PC-9 (cell line): ENCODE data around the gene FAM83C. TPM values are rescaled to one million over a fixed set of nuclear protein-coding genes. Genes with fewer than 3 reads are reported as not detected.

Experiments used
- BruUV-seq: library from RNA; stranded (reverse); fragments of 400-500 nt; replicated peaks from 2 replicates; lab custom pipeline; 2021; lab: Mats Ljungman, UMichigan
- CTCF ChIA-PET: fragments of 300-600 bp; sonication (Branson Sonifier 250); formaldehyde crosslinking; loops from one replicate; lab custom pipeline; 2022; ENCODE audit warnings: antibody characterized with exemption; lab: Charles Lee
- POLR2A ChIA-PET: fragments of 300-600 bp; sonication (Branson Sonifier 250); formaldehyde crosslinking; loops from one replicate; lab custom pipeline; 2022; ENCODE audit warnings: antibody characterized with exemption; ENCODE audit not compliant: unreplicated experiment; lab: Charles Lee
- DNase-seq, 2 experiments: peaks; one replicate each; pipeline versions ENCODE4 v3.0.0 to v3.0.0-alpha.2; 2015 to 2022; ENCODE audit warnings: mixed read lengths in 1 of 2
- H2AFZ ChIP-seq: fragments of 200-600 bp; sonication (generic); 2 replicates; pipeline ENCODE4 v1.8.1; 2017; ENCODE audit warnings: antibody characterized with exemption
- H3F3A ChIP-seq: fragments of 200-600 bp; sonication (generic); 2 replicates; pipeline ENCODE4 v1.8.1; 2017; ENCODE audit warnings: antibody characterized with exemption, mild to moderate bottlenecking, low read depth; ENCODE audit not compliant: insufficient read depth
- H3K27ac ChIP-seq: fragments of 200-600 bp; sonication (generic); 2 replicates; pipeline ENCODE4 v1.6.1; 2016; ENCODE audit warnings: mixed run types
- H3K27me3 ChIP-seq: fragments of 200-600 bp; sonication (generic); 2 replicates; pipeline ENCODE4 v1.6.1; 2016; ENCODE audit warnings: low read depth, mixed run types; ENCODE audit not compliant: insufficient read depth
- H3K36me3 ChIP-seq: fragments of 200-600 bp; sonication (generic); 2 replicates; pipeline ENCODE4 v1.6.1; 2016; ENCODE audit warnings: low read depth, mixed run types
- H3K4me1 ChIP-seq: fragments of 200-600 bp; sonication (generic); replicated peaks from 2 replicates; pipeline ENCODE4 v1.6.1; 2016; ENCODE audit warnings: mixed run types; ENCODE audit not compliant: insufficient read depth
- H3K4me2 ChIP-seq: fragments of 200-600 bp; sonication (generic); 2 replicates; pipeline ENCODE4 v1.6.1; 2017; ENCODE audit warnings: mixed run types
- H3K4me3 ChIP-seq: fragments of 200-600 bp; sonication (generic); 2 replicates; pipeline ENCODE4 v1.6.1; 2016; ENCODE audit warnings: mixed run types
- H3K79me2 ChIP-seq: fragments of 200-600 bp; sonication (generic); 2 replicates; pipeline ENCODE4 v1.6.1; 2017; ENCODE audit warnings: low read depth, mixed run types
- H3K9me2 ChIP-seq: fragments of 200-600 bp; sonication (generic); 2 replicates; pipeline ENCODE4 v1.8.1; 2017; ENCODE audit warnings: mild to moderate bottlenecking; ENCODE audit not compliant: insufficient read depth
- H3K9me3 ChIP-seq: fragments of 200-600 bp; sonication (generic); 2 replicates; pipeline ENCODE4 v1.8.1; 2016; ENCODE audit warnings: low read depth; ENCODE audit not compliant: insufficient read depth
- H4K20me1 ChIP-seq: fragments of 200-600 bp; sonication (generic); 2 replicates; pipeline ENCODE4 v1.8.1; 2017; ENCODE audit not compliant: insufficient read depth
- EZH2 ChIP-seq: fragments of 200-600 bp; sonication (generic); IDR thresholded peaks from 2 replicates; pipeline ENCODE4 v1.8.0; 2017; ENCODE audit warnings: antibody characterized with exemption, low read depth
- intact Hi-C: fragments of 100-400 bp; cut with micrococcal nuclease; formaldehyde crosslinking; loops from one replicate; pipeline ENCODE4 v1.10.0; 2022; ENCODE audit not compliant: unreplicated experiment
- total RNA-seq: library from RNA; stranded (reverse); gene quantifications from 2 replicates; pipeline ENCODE4 v1.2.3, GENCODE V29; 2021
- TF ChIP-seq, protein P1 (sequence below): fragments of 200-600 bp; sonication (generic); conservative IDR thresholded peaks from 2 replicates; pipeline ENCODE4 v1.6.1; 2017; ENCODE audit warnings: mixed run types, antibody characterized with exemption, mild to moderate bottlenecking, moderate library complexity

Gene FAM83C
- total RNA-seq, 1 experiment from 2014 or later = not detected

DNA sequence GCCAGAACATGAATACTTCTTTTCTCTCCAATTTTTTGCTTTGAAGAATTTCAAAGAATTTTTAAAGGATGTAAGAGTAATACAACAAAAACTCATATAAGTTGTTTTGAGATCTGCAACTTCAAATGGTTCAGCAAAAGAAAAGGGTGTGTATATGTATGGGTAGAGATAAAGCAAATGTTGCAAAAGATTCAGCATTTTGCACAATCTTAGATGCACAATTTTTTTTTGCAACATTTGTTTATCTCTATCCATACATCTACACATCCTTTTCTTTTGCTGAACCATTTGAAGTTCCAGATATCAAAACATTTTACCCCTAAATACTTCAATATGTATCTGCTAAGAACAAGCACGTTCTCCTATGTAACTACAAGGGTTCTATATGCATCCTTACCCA lies 47.4 kb upstream of the FAM83C start:
- Histone ChIP-seq H3F3A (peaks cover 27% of the 10 kb centered on the region), H3K27me3 (no peaks in the 10 kb centered on the region), H3K4me2 (no peak overlapping the region), H3K4me1 (peaks cover 27% of the 10 kb centered on the region), H3K27ac (no peak overlapping the region), H3K36me3 (no peaks in the 10 kb centered on the region; the same call in 1 of the 2 replicates), H2AFZ (no peak overlapping the region), H3K79me2 (no peaks in the 10 kb centered on the region), H3K9me2 (no peaks in the 10 kb centered on the region), H4K20me1 (no peaks in the 10 kb centered on the region), H3K9me3 (no peaks in the 10 kb centered on the region), H3K4me3 (no peak overlapping the region)
- ChIA-PET CTCF (no interaction called here), POLR2A (no interaction called here)
- no TSS peak for BruUV-seq
- DNase-seq = no peak
- intact Hi-C loops = loop anchor here (2.0 kb wide), 1 partner anchor 35 kb away; no protein-coding TSS in a partner anchor
- no peak for TF ChIP-seq EZH2
- TF ChIP-seq, protein P1, sequence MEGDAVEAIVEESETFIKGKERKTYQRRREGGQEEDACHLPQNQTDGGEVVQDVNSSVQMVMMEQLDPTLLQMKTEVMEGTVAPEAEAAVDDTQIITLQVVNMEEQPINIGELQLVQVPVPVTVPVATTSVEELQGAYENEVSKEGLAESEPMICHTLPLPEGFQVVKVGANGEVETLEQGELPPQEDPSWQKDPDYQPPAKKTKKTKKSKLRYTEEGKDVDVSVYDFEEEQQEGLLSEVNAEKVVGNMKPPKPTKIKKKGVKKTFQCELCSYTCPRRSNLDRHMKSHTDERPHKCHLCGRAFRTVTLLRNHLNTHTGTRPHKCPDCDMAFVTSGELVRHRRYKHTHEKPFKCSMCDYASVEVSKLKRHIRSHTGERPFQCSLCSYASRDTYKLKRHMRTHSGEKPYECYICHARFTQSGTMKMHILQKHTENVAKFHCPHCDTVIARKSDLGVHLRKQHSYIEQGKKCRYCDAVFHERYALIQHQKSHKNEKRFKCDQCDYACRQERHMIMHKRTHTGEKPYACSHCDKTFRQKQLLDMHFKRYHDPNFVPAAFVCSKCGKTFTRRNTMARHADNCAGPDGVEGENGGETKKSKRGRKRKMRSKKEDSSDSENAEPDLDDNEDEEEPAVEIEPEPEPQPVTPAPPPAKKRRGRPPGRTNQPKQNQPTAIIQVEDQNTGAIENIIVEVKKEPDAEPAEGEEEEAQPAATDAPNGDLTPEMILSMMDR = no peak

DNA sequence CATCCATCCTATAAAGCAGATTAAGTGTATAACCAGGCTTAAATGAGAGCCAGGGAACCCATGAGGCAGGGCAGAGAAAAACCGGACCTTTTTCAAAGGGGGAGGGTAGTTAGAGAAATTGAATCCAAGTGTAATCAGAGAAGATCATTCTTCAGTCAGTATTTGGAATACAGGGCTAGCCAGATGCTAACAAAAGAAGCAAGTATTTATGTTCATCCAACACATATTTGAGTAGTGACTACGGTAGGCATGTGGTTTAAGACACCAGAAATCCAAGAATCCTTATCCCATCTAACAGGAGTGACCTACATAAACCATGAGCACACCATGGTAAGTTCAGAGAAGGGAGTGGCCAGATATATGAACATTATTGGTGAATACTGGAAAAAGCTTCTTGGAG lies 46.8 kb upstream of the FAM83C start:
- no peaks in the 10 kb centered on the region for H4K20me1 ChIP-seq
- H3K4me1 ChIP-seq = peaks cover 20% of the 10 kb centered on the region
- peaks cover 20% of the 10 kb centered on the region for H3F3A ChIP-seq
- no peaks in the 10 kb centered on the region; the same call in 1 of the 2 replicates for H3K9me3 ChIP-seq
- POLR2A ChIA-PET = no interaction called here
- H3K79me2 ChIP-seq = no peaks in the 10 kb centered on the region
- no peaks in the 10 kb centered on the region; the same call in 1 of the 2 replicates for H3K36me3 ChIP-seq
- no peak overlapping the region for H3K27ac ChIP-seq
- DNase-seq = peak; percentile 17 to 75
- intact Hi-C loops = loop anchor here (2.0 kb wide), 1 partner anchor 34 kb away; no protein-coding TSS in a partner anchor
- no peak overlapping the region for H3K4me2 ChIP-seq
- no peaks in the 10 kb centered on the region for H3K27me3 ChIP-seq
- CTCF ChIA-PET = no interaction called here
- H3K4me3 ChIP-seq = no peak overlapping the region
- no TSS peak for BruUV-seq
- no peaks in the 10 kb centered on the region for H3K9me2 ChIP-seq
- no peak for TF ChIP-seq EZH2
- TF ChIP-seq, protein P1 = no peak
- H2AFZ ChIP-seq = no peak overlapping the region

DNA sequence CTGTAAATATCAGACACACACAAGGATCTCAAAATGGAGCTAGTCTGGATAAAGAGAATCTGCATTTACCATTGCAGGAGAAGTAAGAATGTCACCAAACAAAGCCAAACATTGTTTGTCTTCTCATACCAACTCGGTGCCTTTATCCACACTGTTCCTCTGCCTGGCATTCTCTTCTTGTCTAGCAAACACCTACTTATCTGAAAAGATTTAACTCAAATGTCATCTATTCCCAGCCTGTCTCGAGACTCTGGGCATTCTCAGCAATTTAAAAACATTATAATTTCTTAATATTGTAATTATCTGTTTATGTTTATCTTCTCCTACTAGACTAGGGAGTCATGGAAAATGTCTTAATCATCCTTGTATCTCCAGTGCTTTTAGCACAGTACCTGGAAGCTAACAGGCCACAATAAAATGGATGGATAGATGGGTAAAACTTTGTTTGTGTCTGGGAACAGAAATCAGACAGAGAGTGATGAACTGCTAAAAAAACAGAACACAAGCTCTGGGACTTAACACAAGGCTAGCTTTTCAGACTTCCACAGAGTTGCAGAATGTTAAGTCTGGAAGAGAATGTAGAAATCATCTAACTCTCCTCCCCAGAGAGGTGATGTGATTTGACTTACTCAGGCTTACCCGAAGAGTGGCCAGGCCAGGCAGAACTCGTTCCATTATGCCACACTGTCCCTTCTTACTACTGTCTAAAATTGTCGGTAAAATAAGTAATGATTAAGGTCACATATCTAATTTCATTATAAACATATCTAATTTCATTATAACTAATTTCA lies 42.3 kb upstream of the FAM83C start:
- Histone ChIP-seq H3K27me3 (no peaks in the 10 kb centered on the region), H4K20me1 (no peaks in the 10 kb centered on the region), H3K36me3 (0 out of 2 replicates have a peak, but pooled peaks cover 4% of the 10 kb centered on the region), H3K9me2 (no peaks in the 10 kb centered on the region), H2AFZ (no peak overlapping the region), H3K4me3 (no peak overlapping the region), H3K4me2 (no peak overlapping the region), H3K79me2 (no peaks in the 10 kb centered on the region), H3F3A (peaks cover 11% of the 10 kb centered on the region), H3K4me1 (peaks cover 18% of the 10 kb centered on the region), H3K27ac (no peak overlapping the region), H3K9me3 (no peaks in the 10 kb centered on the region; the same call in 1 of the 2 replicates)
- intact Hi-C loops = no loop called here
- no peak for DNase-seq
- ChIA-PET POLR2A (no interaction called here), CTCF (interaction anchor here (0.6 kb wide), 1 partner anchor 332 kb away, joined by 3 read pairs; no protein-coding TSS in a partner anchor)
- TF ChIP-seq, protein P1 = no peak
- TF ChIP-seq EZH2 = no peak
- no TSS peak for BruUV-seq
